RKO (cell line): ENCODE measurements around the gene CYP20A1.
"Not testable (repeated sequence)": the region's sequence is repeated elsewhere in the genome, so short reads cannot be mapped to it uniquely, and the experiment has no call there.

Source experiments
- DNase-seq: peaks from one replicate; pipeline ENCODE4 v3.0.0-alpha.2; 2016; ENCODE audit warnings: low spot score

The CYP20A1 gene

GRCh38 chr2:203238704-203239526 lies at the start of gene CYP20A1:
TSS of gene CYP20A1 (plus strand) at chr2:203239018. CDS start at chr2:203239063, 45 bp downstream.
- peak; percentile 96 for DNase-seq

GRCh38 chr2:203190547-203190946 lies 48.3 kb upstream of the CYP20A1 start:
- not testable (repeated sequence) for DNase-seq

GRCh38 chr2:203191026-203191425 lies 47.8 kb upstream of the CYP20A1 start:
- DNase-seq: not testable (repeated sequence)

- DNase-seq: no peak
These were observed 46.9 kb upstream of the CYP20A1 start for GRCh38 chr2:203191961-203192360.

- no peak for DNase-seq
These were observed 43.3 kb upstream of the CYP20A1 start for GRCh38 chr2:203195331-203196036.

- no peak for DNase-seq
These were observed 38.0 kb upstream of the CYP20A1 start for GRCh38 chr2:203200866-203201265.

GRCh38 chr2:203201426-203201825 lies 37.4 kb upstream of the CYP20A1 start:
- DNase-seq: no peak

- no peak for DNase-seq
These were observed 29.3 kb upstream of the CYP20A1 start for GRCh38 chr2:203209538-203209937.

- DNase-seq: peak; percentile 46
These were observed 13.3 kb upstream of the CYP20A1 start for GRCh38 chr2:203225423-203226039.

- DNase-seq: not testable (repeated sequence)
These were observed 9.1 kb upstream of the CYP20A1 start for GRCh38 chr2:203229674-203230073.

GRCh38 chr2:203237346-203238238 lies 1.2 kb upstream of the CYP20A1 start:
- no peak for DNase-seq

- no peak for DNase-seq
These were observed 520 bp upstream of the CYP20A1 start for GRCh38 chr2:203238292-203238703.

- no peak for DNase-seq
These were observed 1.7 kb downstream of the CYP20A1 start for GRCh38 chr2:203240491-203240890.

- DNase-seq: no peak
These were observed 3.7 kb downstream of the CYP20A1 start for GRCh38 chr2:203242518-203242917.

- no peak for DNase-seq
These were observed 7.8 kb downstream of the CYP20A1 start for GRCh38 chr2:203246646-203247045.

GRCh38 chr2:203252818-203253217 lies 14.0 kb downstream of the CYP20A1 start:
- no peak for DNase-seq

GRCh38 chr2:203253422-203254095 lies 14.7 kb downstream of the CYP20A1 start:
- not testable (repeated sequence) for DNase-seq

- no peak for DNase-seq
These were observed 22.7 kb downstream of the CYP20A1 start for GRCh38 chr2:203261326-203262159.

GRCh38 chr2:203279288-203279687 lies 40.5 kb downstream of the CYP20A1 start:
- no peak for DNase-seq

GRCh38 chr2:203280428-203281064 lies 41.7 kb downstream of the CYP20A1 start:
- no peak for DNase-seq
